Astrocyte (in vitro differentiated cells and primary cell): Measurements from ENCODE around the gene PALMD. TPM values are rescaled to one million over a fixed set of nuclear protein-coding genes. Genes with fewer than 3 reads are reported as not detected.
A peak's percentile ranks its signal among the peaks of the same experiment; 100 is the strongest.

Source experiments
- DNase-seq: peaks from one replicate; pipeline ENCODE4 v3.0.0-alpha.2; 2010; ENCODE audit warnings: low read depth
- FAIRE-seq: peaks from 2 replicates; lab custom pipeline; 2011; peaks lifted over from hg19 to GRCh38; lab: Jason Lieb, UNC
- H2AFZ ChIP-seq: 2 replicates; pipeline ENCODE4 v1.6.0; 2012; ENCODE audit warnings: low read depth, low read length, inconsistent platforms
- H3K27ac ChIP-seq: 2 replicates; pipeline ENCODE4 v1.5.1; 2011; ENCODE audit warnings: low read depth, low read length, inconsistent platforms
- H3K27me3 ChIP-seq: 2 replicates; pipeline ENCODE4 v1.6.0; 2011; ENCODE audit warnings: low read length, inconsistent platforms; ENCODE audit not compliant: insufficient read depth
- H3K36me3 ChIP-seq: 2 replicates; pipeline ENCODE4 v1.5.1; 2011; ENCODE audit warnings: low read length, inconsistent platforms; ENCODE audit not compliant: insufficient read depth
- H3K4me1 ChIP-seq: 2 replicates; pipeline ENCODE4 v1.5.1; 2011; ENCODE audit warnings: low read length, inconsistent platforms; ENCODE audit not compliant: insufficient read depth
- H3K4me2 ChIP-seq: 2 replicates; pipeline ENCODE4 v1.6.0; 2012; ENCODE audit warnings: low read length, inconsistent platforms
- H3K4me3 ChIP-seq: 2 replicates; pipeline ENCODE4 v1.5.1; 2011; ENCODE audit warnings: low read depth, mild to moderate bottlenecking, low read length, inconsistent platforms; ENCODE audit not compliant: insufficient read depth
- H3K79me2 ChIP-seq: 2 replicates; pipeline ENCODE4 v1.6.0; 2012; ENCODE audit warnings: mild to moderate bottlenecking, low read length, inconsistent platforms; ENCODE audit not compliant: insufficient read depth
- H3K9ac ChIP-seq: 2 replicates; pipeline ENCODE4 v1.6.0; 2012; ENCODE audit warnings: mild to moderate bottlenecking, low read length, inconsistent platforms
- H3K9me3 ChIP-seq: 2 replicates; pipeline ENCODE4 v1.5.1; 2012; ENCODE audit warnings: low read depth, mild to moderate bottlenecking, low read length, inconsistent platforms; ENCODE audit not compliant: insufficient read depth
- H4K20me1 ChIP-seq: 2 replicates; pipeline ENCODE4 v1.6.0; 2012; ENCODE audit warnings: low read length, inconsistent platforms; ENCODE audit not compliant: insufficient read depth
- H3K27ac Mint-ChIP-seq: one replicate; pipeline ENCODE4 v1.8.0; 2021; ENCODE audit warnings: mild to moderate bottlenecking, mixed read lengths; ENCODE audit not compliant: unreplicated experiment
- H3K27me3 Mint-ChIP-seq: one replicate; pipeline ENCODE4 v1.8.0; 2021; ENCODE audit warnings: low read depth, mixed read lengths; ENCODE audit not compliant: unreplicated experiment
- H3K36me3 Mint-ChIP-seq: one replicate; pipeline ENCODE4 v1.8.0; 2021; ENCODE audit warnings: low read depth, mixed read lengths; ENCODE audit not compliant: unreplicated experiment
- H3K4me1 Mint-ChIP-seq: one replicate; pipeline ENCODE4 v1.8.0; 2021; ENCODE audit warnings: low read depth, mixed read lengths; ENCODE audit not compliant: unreplicated experiment
- H3K4me3 Mint-ChIP-seq: one replicate; pipeline ENCODE4 v1.8.0; 2021; ENCODE audit warnings: mild to moderate bottlenecking, moderate library complexity, mixed read lengths; ENCODE audit not compliant: unreplicated experiment
- H3K9me3 Mint-ChIP-seq: one replicate; pipeline ENCODE4 v1.8.0; 2021; ENCODE audit warnings: mild to moderate bottlenecking, mixed read lengths; ENCODE audit not compliant: unreplicated experiment
- EZH2 ChIP-seq: IDR thresholded peaks from 2 replicates; pipeline ENCODE4 v1.6.1; 2012; ENCODE audit warnings: mild to moderate bottlenecking, low read length, inconsistent platforms; ENCODE audit not compliant: insufficient read depth
- total RNA-seq: library from RNA; stranded (reverse); gene quantifications from 2 replicates; pipeline ENCODE4 v1.2.1, GENCODE V29; 2021
- TF ChIP-seq, protein P1 (sequence below): IDR thresholded peaks from 2 replicates; pipeline ENCODE4 v1.5.1; 2011; ENCODE audit warnings: low read depth, mild to moderate bottlenecking, inconsistent platforms, low read length, moderate library complexity; ENCODE audit not compliant: insufficient read depth

The PALMD gene
- total RNA-seq, 1 donor from 2014 or later: 0.41 TPM

DNA sequence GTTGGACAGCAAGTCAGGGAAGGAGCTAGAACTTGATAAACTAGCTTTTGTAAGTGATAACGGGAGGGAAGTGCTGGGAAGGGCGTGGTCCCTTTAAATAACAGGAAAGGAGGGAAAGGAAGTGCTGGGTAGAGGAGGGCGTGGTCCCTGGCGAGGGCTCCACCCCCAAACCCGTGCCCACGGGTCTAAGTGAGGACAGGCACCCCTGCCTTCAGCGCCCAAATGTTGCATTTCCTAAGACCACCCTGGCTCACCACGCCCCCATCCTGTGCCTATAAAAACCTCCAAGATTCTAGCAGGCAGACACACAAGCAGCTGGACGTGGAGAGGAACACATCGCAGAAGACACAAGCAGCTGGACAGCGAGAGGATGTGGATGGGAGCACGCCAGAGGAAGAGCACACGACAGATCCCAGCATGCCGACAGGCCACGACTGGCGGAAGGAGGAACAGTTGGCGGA, 58.5 kb downstream of the PALMD start:
- no peaks in the 10 kb centered on the region for H3K27me3 Mint-ChIP-seq

GRCh38 chr1:99705385-99705784, 59.5 kb downstream of the PALMD start:
- H3K9ac ChIP-seq: no peak overlapping the region
- no peak overlapping the region for H3K27ac ChIP-seq
- no peaks in the 10 kb centered on the region for H4K20me1 ChIP-seq
- H3K4me3 ChIP-seq: no peak overlapping the region
- no peak for DNase-seq
- H3K9me3 ChIP-seq: no peaks in the 10 kb centered on the region
- Mint-ChIP-seq H3K27ac (no peak overlapping the region), H3K4me3 (no peak overlapping the region), H3K36me3 (no peaks in the 10 kb centered on the region), H3K27me3 (no peaks in the 10 kb centered on the region), H3K9me3 (no peaks in the 10 kb centered on the region), H3K4me1 (no peaks in the 10 kb centered on the region)
- no peaks in the 10 kb centered on the region for H3K27me3 ChIP-seq
- FAIRE-seq: no peak
- no peak overlapping the region for H3K4me2 ChIP-seq
- H2AFZ ChIP-seq: no peak overlapping the region
- no peaks in the 10 kb centered on the region for H3K79me2 ChIP-seq
- no peaks in the 10 kb centered on the region for H3K36me3 ChIP-seq
- TF ChIP-seq, protein P1, sequence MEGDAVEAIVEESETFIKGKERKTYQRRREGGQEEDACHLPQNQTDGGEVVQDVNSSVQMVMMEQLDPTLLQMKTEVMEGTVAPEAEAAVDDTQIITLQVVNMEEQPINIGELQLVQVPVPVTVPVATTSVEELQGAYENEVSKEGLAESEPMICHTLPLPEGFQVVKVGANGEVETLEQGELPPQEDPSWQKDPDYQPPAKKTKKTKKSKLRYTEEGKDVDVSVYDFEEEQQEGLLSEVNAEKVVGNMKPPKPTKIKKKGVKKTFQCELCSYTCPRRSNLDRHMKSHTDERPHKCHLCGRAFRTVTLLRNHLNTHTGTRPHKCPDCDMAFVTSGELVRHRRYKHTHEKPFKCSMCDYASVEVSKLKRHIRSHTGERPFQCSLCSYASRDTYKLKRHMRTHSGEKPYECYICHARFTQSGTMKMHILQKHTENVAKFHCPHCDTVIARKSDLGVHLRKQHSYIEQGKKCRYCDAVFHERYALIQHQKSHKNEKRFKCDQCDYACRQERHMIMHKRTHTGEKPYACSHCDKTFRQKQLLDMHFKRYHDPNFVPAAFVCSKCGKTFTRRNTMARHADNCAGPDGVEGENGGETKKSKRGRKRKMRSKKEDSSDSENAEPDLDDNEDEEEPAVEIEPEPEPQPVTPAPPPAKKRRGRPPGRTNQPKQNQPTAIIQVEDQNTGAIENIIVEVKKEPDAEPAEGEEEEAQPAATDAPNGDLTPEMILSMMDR: no peak
- TF ChIP-seq EZH2: no peak
- no peaks in the 10 kb centered on the region for H3K4me1 ChIP-seq

More for the DNA sequence above, 58.5 kb downstream of the PALMD start:
- Histone ChIP-seq H4K20me1 (no peaks in the 10 kb centered on the region), H3K4me1 (no peaks in the 10 kb centered on the region), H3K4me3 (no peak overlapping the region), H3K27ac (no peak overlapping the region), H3K27me3 (no peaks in the 10 kb centered on the region), H3K9ac (no peak overlapping the region), H3K9me3 (no peaks in the 10 kb centered on the region), H3K36me3 (no peaks in the 10 kb centered on the region), H3K79me2 (no peaks in the 10 kb centered on the region), H3K4me2 (peak overlapping the region; percentile 27), H2AFZ (peak overlapping the region; percentile 42)
- TF ChIP-seq, protein P1: no peak
- TF ChIP-seq EZH2: no peak
- Mint-ChIP-seq H3K9me3 (no peaks in the 10 kb centered on the region), H3K27ac (no peak overlapping the region), H3K4me1 (no peaks in the 10 kb centered on the region), H3K4me3 (no peak overlapping the region), H3K36me3 (no peaks in the 10 kb centered on the region)
- no peak for FAIRE-seq
- DNase-seq: no peak

GRCh38 chr1:99707535-99708142, 61.7 kb downstream of the PALMD start:
- Histone ChIP-seq H3K36me3 (no peaks in the 10 kb centered on the region), H4K20me1 (no peaks in the 10 kb centered on the region), H2AFZ (no peak overlapping the region), H3K79me2 (no peaks in the 10 kb centered on the region), H3K27me3 (no peaks in the 10 kb centered on the region), H3K4me3 (no peak overlapping the region), H3K4me2 (no peak overlapping the region), H3K9me3 (no peaks in the 10 kb centered on the region), H3K27ac (no peak overlapping the region), H3K9ac (no peak overlapping the region), H3K4me1 (no peaks in the 10 kb centered on the region)
- FAIRE-seq (peak; percentile 43), DNase-seq (peak; percentile 30)
- Mint-ChIP-seq H3K36me3 (no peaks in the 10 kb centered on the region), H3K4me1 (no peaks in the 10 kb centered on the region), H3K27me3 (no peaks in the 10 kb centered on the region), H3K9me3 (no peaks in the 10 kb centered on the region), H3K4me3 (no peak overlapping the region), H3K27ac (no peak overlapping the region)
- no peak for TF ChIP-seq EZH2
- TF ChIP-seq, protein P1: peak; percentile 94
